GM21526 (cell line): ENCODE measurements around the gene ARRDC5.
"Not testable (repeated sequence)": the region's sequence is repeated elsewhere in the genome, so short reads cannot be mapped to it uniquely, and the experiment has no call there.

Experiments used
- ATAC-seq: cut with Tn5 transposase; IDR thresholded peaks from one replicate; pipeline ENCODE4 v1.9.1; 2021; ENCODE audit warnings: moderate library complexity; ENCODE audit not compliant: unreplicated experiment, low FRiP score

Gene ARRDC5

DNA sequence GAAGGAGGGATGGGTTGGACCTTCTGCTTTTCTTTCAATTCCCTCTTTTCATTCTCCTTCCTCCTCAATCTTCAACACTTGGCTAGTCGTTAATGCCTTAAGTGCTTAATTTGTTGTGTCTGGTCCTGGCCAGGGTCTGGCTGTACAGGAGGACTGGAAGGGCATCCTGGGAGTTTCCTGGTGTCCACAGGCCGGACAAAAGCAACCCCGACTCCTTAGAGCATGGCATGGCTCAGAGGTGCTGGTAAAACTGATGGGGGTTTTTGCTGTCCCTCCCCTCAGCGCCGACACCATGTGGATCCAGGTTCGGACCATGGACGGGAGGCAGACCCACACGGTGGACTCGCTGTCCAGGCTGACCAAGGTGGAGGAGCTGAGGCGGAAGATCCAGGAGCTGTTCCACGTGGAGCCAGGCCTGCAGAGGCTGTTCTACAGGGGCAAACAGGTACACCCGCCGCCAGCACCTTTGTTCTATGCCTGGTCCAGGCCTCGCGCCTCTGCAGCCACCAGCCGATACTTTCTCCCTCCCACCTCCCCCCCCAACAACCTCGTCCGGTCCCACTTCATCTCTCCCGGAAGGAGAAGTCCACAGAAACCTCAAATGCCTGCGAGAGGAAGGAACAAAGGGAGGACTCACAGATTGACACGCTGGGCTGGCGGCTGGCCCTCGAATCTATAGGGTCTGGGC, 8.0 kb upstream of the ARRDC5 start:
- ATAC-seq: no peak

DNA sequence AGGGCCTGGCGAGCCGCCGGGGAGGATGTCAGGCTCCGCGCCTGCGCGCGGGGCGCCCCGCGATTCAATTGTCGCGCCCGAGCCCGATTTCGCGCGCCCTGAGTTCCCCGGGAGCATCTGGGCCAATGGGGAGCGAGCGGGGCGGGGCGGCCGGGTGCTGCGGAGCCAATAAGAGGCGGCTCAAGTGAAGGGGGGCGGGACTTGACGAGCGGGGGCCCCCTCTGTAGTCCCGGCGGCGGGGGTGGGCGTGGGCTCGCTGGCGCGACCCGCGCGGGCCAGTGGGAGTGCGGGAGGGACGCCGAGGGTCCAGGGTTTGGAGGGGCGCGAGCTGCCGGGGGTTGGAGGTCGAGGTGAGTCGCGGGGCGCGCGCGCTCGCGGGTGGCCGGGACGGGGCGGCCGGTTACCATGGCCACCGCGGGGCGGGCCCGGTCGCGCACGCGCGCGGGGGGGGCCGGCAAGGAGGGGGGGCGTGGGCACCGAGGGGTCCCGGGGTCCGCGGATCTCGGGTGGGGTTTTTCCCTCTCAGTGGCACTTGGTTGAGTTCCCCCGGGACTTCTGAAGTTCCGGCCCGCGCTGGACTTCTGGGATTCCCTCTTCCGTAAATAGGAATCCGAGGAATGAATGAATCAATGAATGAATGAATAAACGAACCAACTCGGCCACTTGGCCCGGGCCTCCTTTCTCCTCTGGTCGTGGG, 7.3 kb upstream of the ARRDC5 start:
- ATAC-seq: no peak

DNA sequence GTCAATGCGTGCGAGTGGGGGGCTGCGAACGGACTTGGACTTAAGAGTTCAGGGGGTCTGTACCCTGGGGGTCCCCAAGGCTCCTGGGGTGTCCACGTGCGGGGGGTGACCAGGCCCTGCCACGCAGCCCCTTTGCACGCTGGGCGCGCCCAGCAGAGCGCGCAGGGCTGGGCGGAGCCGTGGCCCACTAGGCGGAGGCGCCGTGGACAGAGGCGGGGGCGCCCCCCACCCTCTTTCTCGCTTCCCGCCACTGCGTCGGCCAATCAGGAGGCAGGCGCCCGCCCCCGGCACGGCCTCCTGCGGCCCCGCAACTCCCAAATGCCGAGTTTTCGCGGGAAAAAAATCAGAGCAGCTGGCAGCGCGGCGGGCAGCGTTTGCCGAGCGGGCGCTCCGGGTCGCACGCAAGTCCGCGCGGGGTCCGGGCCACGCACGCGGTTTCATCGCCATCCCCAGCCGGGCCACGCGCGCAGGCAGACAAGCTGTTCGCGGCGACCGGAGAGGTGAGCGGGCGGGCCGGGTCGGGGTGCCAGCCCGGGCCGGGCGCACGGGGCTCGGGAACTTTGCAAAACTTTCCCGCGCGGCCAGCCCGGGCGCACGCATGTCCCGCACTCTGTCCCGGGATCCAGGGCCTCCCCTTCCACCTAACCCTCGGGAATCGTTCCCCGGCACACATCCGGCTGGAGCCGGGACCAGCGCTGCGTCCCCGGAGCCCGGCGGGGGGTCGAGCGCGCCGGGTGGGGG, 6.6 kb upstream of the ARRDC5 start, which contains the start of gene UHRF1:
Gene UHRF1 (plus strand): TSS at position 346 of the 741 bp plus-strand sequence. CDS start 1,385 bp downstream, outside the sequence.
- no peak for ATAC-seq

DNA sequence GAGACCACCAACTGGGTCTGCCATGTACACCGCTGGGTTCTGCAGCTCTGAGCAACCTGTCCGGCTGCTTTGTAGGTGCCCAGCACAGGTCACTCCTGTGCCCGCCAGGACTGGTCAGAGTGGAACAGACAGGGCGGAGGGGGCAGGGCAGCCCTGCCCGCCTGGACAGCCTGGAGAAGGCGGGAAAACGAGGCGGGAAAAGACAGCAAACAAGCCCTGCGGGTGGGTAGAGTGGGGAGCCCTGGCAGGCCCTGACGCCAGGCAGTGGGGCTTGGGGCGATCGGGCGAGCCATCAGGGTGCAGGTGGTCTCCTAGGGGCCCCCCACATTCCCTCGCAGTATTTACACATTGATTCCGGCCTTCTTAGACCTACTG, 6.1 kb upstream of the ARRDC5 start:
- no peak for ATAC-seq

DNA sequence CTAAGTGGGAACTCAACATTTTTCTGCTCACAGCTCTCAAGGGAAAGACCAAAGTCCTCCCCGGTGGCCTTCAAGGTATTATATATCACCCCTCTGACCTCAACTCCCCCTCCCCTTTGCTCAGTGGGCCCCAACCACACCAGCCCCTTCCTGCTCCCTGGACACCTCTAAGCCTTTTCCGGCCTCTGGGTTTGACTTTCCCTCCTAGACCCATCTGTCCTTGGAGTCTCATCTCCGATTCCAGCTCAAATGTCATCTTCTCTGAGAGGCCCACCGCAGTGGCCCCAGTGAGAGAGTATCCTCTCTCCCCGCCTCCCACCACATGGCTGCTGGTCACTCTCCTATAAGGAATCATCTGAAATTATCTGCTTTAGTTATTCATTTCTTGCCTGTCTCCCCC, 5.7 kb upstream of the ARRDC5 start:
- ATAC-seq: no peak

DNA sequence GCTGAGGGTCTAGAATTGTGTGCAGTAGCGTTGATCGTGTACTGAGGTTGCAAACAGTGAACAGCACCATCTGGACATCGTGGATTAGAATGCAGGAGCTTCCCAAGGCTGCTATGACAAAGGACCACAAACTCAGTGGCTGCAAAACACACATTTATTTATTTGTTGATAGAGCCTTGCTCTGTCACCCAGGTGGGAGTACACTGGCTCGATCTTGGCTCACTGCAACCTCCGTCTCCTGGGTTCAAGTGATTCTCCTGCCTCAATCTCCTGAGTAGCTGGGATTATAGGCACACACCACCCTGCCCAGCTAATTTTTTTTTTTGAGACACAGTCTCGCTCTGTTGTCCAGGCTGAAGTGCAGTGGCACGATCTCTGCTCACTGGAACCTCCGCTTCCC, 4.3 kb upstream of the ARRDC5 start:
- ATAC-seq: no peak

DNA sequence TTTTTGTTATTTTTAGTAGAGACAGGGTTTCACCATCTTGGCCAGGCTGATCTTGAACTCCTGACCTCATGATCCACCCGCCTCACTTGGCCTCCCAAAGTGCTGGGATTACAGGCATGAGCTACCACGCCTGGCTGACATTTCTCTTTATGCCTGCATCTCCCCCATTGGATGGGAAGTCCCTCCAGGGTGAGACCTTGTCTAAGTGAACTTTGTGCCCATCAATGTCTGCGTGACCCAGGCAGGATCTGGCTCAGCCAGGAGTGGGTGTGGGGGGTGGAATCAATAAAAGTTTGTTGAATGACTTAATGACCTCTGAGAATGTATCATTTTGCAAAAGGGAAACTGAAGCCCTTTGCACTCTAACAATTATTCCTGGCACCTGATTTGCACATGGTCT, 1.8 kb upstream of the ARRDC5 start:
- ATAC-seq: no peak

DNA sequence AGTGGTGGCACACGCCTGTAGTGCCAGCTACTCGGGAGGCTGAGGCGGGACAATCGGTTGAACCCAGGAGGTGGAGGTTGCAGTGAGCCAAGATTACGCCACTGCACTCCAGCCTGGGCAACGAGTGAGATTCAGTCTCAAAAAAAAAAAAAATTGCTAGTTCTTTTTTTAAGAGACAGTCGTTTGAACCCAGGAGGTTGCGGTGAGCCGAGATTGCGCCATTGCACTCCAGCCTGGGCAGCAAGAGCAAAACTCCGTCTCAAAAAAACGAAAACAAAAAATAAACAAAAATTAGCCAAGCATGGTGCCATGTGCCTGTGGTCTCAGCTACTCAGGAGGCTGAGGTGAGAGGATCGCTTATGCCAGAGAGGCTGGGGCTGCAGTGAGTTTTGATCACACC, 1.8 kb downstream of the ARRDC5 start:
- not testable (repeated sequence) for ATAC-seq

DNA sequence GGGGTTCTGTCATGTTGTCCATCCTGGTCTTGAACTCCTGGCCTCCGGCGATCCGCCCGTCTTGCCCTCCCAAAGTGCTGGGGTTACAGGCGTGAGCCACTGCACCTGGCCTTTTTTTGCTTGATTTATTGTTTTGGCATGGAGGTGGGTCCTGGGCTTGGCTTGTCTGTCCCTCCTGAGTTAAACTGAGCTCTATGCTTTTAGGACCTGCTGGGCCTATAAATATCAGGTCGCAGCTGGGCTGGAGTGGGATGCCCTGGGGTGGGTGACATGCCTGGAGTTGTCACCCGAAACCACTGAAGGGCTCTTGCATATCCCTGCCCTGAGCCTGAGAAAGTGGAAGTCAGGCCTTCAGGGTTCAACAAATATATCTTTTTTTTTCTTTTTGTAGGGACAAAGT, 5.5 kb downstream of the ARRDC5 start:
- ATAC-seq: no peak

DNA sequence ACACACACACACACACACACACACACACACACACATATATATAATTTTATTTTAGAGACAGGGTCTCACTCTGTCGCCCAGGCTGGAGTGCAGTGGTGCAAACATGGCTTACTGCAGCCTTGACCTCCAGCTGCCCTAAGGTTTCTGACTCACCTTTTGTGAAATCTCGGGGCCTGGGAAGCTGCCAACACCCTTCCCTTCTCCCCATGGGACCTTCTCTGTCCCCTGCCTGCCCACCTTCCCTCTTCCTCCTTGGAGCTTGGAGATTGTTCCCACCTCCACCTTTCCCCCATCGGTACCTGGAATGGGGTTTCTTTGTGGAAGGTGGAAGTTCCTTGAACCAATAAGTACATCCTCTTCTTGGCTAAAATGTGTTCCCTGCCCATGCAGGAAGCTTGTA, 6.3 kb downstream of the ARRDC5 start:
- no peak for ATAC-seq

DNA sequence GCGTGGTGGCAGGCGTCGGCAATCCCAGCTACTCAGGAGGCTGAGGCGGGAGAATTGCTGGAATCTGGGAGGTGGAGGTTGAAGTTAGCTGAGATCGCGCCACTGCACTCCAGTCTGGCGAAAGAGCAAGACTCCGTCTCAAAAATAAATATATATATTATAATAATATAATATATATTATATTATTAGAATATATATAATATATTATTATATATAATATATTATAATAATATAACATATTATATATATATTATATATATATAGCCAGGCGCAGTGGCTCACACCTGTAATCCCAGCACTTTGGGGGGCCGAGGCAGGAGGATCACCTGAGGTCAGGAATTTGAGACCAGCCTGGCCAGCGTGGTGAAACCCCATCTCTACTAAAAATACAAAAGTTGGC, 9.7 kb downstream of the ARRDC5 start:
- not testable (repeated sequence) for ATAC-seq

DNA sequence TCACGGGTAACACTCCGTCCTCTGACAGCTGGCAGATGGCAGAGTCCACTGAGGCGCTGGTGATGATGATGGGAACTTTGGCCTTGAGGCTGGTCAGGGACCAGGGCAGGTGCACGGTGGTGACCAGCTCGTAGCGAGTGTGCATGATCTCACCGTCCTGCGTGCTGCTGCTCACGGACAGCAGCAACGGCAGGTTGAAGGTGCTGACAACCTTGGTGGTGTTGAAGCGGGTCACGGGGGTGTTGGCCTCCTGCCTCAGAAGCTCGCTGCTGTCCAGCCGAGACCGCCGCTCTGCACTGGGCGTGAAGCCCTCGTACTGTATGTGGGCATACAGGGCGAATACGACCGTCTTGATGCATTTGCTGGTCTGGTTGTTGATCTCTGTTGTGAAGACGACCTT, 11.6 kb downstream of the ARRDC5 start:
- ATAC-seq: no peak

DNA sequence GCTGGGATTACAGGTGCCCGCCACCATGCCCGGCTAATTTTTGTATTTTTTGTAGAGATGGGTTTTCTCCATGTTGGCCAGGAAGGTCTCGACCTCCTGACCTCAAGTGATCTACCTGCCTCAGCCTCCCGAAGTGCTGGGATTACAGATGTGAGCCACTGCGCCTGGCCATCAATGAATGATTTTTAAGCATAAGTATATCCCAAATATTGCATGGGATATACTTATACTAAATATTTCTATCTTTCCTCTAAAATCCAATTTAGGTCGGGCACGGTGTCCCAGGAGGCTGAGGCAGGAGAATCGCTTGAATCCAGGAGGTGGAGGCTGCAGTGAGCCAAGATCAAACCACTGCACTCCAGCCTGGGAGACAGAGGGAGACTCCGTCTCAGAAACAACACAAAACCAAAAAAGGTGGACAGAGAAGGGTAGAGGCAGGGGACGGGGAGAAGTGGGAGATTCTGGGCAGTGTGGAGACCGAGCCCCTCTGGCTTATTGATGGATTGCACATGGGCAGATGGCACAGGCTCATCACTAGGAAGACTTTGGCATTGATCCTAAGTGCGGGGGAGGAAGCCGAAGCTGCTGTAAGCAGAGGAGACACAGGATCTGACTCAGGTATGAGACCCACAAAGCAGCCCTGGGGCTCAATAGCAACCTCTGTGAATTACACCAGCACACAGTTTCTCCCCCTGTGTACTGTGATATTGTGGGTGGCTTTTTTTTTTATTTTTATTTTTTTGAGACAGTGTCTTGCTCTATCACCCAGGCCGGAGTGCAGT, 13.5 kb downstream of the ARRDC5 start:
- no peak for ATAC-seq

DNA sequence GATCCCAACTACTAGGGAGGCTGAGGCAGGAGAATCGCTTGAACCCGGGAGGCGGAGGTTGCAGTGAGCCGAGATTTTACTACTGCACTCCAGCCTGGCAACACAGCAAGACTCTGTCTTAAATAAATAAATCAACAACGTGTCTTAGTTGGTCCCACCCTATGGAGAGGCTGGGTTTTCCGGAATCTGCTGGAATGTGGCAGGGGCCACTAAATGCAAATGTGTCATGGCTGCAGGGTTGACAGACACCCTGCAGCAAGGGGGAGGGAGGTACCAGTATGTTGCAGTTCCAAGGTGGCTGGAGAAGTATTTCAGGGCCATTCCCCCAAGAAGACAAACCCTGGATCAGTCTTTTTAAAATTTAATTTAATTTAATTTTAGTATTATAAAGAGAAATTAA, 14.9 kb downstream of the ARRDC5 start:
- ATAC-seq: not testable (repeated sequence)

DNA sequence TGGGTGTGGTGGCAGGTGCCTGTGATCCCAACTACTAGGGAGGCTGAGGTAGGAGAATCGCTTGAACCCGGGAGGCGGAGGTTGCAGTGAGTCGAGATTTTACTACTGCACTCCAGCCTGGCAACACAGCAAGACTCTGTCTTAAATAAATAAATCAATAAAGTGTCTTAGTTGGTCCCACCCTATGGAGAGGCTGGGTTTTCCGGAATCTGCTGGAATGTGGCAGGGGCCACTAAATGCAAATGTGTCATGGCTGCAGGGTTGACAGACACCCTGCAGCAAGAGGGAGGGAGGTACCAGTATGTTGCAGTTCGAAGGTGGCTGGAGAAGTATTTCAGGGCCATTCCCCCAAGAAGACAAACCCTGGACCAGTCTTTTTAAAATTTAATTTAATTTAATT, 17.7 kb downstream of the ARRDC5 start:
- not testable (repeated sequence) for ATAC-seq

DNA sequence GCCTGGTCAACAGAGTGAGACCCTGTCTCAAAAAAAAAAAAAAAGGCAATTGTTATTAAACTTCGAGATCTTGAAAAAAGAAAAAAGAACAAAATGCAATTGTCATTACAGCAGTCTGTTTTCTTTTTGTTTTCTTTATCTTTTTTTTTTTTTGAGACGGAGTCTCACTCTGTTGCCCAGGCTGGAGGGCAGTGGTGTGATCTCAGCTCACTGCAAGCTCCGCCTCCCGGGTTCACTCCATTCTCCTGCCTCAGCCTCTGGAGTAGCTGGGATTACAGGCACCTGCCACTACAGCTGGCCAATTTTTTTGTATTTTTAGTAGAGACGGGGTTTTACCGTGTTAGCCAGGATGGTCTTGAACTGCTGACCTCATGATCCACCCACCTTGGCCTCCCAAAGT, 19.8 kb downstream of the ARRDC5 start:
- ATAC-seq: not testable (repeated sequence)

DNA sequence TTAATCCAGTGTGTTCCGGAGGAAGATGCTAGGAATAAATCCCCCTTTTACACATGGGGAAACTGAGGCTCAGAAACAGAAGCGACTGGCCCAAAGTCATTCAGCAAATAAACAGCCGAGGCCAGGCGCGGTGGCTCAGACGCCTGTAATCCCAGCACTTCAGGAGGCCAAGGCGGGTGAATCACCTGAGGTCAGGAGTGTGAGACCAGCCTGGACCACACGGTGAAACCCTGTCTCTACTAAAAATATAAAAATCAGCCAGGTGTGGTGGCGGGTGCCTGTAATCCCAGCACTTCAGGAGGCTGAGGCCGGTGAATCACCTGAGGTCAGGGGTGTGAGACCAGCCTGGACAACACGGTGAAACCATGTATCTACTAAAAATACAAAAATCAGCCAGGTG, 23.7 kb downstream of the ARRDC5 start:
- ATAC-seq: no peak

DNA sequence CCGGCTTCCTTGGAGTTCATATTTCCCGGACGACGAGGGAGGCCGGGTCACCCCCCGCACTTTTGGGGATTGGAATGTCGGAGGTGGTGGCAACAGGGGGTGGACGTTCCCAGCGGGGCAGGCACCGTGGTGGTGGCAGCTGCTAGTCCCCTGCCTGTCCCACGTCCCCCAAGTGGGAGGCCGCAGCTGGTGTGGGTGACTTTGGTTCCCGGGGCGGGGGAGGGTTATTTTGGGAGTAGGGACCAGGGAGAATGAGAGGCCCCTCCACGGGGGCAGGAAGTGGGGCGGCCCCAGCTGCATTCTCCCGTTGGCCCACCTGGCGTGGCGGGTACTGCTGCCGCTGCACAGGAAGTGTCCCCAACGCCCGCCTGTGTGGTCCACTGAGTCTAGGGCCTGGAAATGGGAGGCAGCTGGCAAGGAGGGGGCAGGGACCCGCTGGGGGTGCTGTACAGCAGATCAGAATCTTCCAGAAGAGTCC, 24.2 kb downstream of the ARRDC5 start:
- no peak for ATAC-seq

DNA sequence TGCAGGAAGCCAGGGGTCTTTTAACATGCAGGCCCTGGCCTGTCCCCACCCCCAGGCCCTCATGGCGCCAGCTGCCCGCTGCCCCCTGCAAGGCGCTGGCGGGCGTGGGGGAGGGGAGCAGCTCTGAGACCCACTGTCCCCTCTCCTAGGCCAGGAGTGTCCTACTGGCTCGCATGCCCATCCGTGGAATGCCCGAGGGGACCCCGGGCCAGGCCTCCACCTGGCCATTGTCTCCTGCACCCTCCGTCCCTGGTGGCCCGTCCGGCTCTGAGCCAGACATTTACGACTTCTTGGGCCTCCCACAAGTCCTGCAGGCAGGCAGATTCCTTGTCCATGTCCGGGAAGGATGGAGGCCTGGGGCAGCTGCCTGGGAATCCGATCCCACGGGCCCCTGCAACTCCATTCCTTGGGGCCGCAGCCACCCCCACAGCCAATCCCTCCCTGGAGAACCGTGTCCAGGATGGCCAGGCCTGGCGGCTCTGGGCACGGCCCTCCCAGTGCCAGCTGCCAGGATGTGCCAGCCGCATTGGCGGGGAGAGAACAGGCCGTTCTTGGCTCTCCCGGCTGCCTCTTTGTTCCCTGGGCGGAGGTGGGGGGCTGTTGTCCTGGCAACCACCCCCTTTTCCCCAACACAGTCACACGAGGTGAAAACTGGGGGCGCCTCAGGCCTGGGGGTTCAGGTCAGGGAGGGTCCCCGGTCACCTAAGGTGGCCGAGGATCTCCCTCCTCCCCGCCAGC, 24.8 kb downstream of the ARRDC5 start:
- no peak for ATAC-seq

DNA sequence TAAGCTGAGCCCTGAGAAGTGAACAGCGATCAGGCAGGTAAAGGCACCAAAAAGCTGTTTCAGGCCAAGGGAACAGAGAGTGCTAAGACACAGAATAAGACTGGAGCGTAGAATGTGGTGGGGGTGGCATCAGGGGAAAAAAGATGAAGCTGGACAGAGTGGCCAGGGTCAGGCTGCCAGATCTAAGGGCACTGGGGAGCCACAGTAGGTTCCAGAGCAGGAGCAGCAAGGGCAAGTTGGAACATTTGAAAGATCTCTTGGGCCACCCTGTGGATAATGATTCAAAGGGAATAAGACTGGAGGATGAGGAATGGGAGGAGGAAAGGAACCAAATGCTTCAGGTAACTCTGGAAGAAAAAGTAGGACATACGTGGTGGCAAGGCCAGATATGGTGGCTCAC, 28.8 kb downstream of the ARRDC5 start:
- no peak for ATAC-seq
